Measurements from ENCODE around the gene TIMP2. TPM values are rescaled to one million over a fixed set of nuclear protein-coding genes. Genes with fewer than 3 reads are reported as not detected.
"Not testable (repeated sequence)": the region's sequence is repeated elsewhere in the genome, so short reads cannot be mapped to it uniquely, and the experiment has no call there.

Gene TIMP2
- total and polyA plus RNA-seq, 8 donors, result 22.2 to 128 (median 51.0) TPM

- no peak for ATAC-seq
- H3K9me3 ChIP-seq, result no peaks in the 10 kb centered on the region
- H3K4me3 ChIP-seq, result no peak overlapping the region
- 92 to 94% methylated on average over 15 of the region's 15 CpGs for WGBS, 2 donors
- H3K4me1 ChIP-seq, result peaks cover 32 to 38% (median 33%) of the 10 kb centered on the region in 3 donors
- no peak for TF ChIP-seq CTCF (IDR thresholded peaks at IDR 0.05)
- intact Hi-C loops (cut with DNase I), result loop anchor here in 2 of 3 donors (10.0 kb wide), 1 partner anchor 47 kb away; the partner anchor contains the start of gene TIMP2 (in 2 of the 2)
- H3K27me3 ChIP-seq, result no peaks in the 10 kb centered on the region
- DNase-seq, result no peak
- H3K36me3 ChIP-seq, result no peaks in the 10 kb centered on the region
- no peak for FAIRE-seq
- no peak overlapping the region for H3K27ac ChIP-seq
Observed at GRCh38 chr17:78878261-78878660, 46.9 kb downstream of the TIMP2 start.

- WGBS, 2 donors, result 32 to 37% methylated on average over 8 of the region's 8 CpGs
- Histone ChIP-seq H3K4me1 (peaks cover 32 to 39% (median 33%) of the 10 kb centered on the region in 3 donors), H3K27ac (peak overlapping the region; percentile 3 to 73 (median 71))
- H3K9me3 ChIP-seq, H3K36me3 ChIP-seq, H3K4me3 ChIP-seq, H3K27me3 ChIP-seq, FAIRE-seq: not testable (repeated sequence)
- peak; percentile 75 to 88 (median 78) for ATAC-seq
- peak in 5 of 6 donors; percentile 79 to 90 (median 87) for DNase-seq
- intact Hi-C loops (cut with DNase I), result loop anchor here in 2 of 3 donors (10.0 kb wide), 1 partner anchor 48 kb away; the partner anchor contains the start of gene TIMP2 (in 2 of the 2)
Observed at GRCh38 chr17:78876954-78877517, 48.2 kb downstream of the TIMP2 start.

GRCh38 chr17:78876094-78876597, 49.0 kb downstream of the TIMP2 start:
- peaks cover 32 to 39% (median 33%) of the 10 kb centered on the region in 3 donors for H3K4me1 ChIP-seq
- no peaks in the 10 kb centered on the region for H3K27me3 ChIP-seq
- H3K27ac ChIP-seq, result peak overlapping the region; percentile 3 to 73 (median 71)
- H3K4me3 ChIP-seq, result no peak overlapping the region
- FAIRE-seq, result no peak
- ATAC-seq, result no peak
- intact Hi-C loops (cut with DNase I), result loop anchor here in 2 of 3 donors (10.0 kb wide), 1 partner anchor 49 kb away; the partner anchor contains the start of gene TIMP2 (in 2 of the 2)
- no peaks in the 10 kb centered on the region for H3K9me3 ChIP-seq
- no peak for TF ChIP-seq CTCF (IDR thresholded peaks at IDR 0.05)
- WGBS, 2 donors, result 66 to 84% methylated on average over 7 of the region's 7 CpGs
- no peak for DNase-seq
- no peaks in the 10 kb centered on the region for H3K36me3 ChIP-seq

GRCh38 chr17:78875363-78876093, 49.7 kb downstream of the TIMP2 start:
- peak overlapping the region in 3 of 4 donors; percentile 69 to 73 (median 73) for H3K27ac ChIP-seq
- H3K36me3 ChIP-seq, result peaks cover 0 to 5% (median 0%) of the 10 kb centered on the region in 3 donors
- 51 to 60% methylated on average over 9 of the region's 9 CpGs for WGBS, 2 donors
- intact Hi-C loops (cut with DNase I), result loop anchor here in 2 of 3 donors (10.0 kb wide), 1 partner anchor 49 kb away; the partner anchor contains the start of gene TIMP2 (in 2 of the 2)
- TF ChIP-seq CTCF (IDR thresholded peaks at IDR 0.05), result no peak
- ATAC-seq (peak; percentile 50 to 63 (median 56)), DNase-seq (peak in 4 of 6 donors; percentile 54 to 62 (median 60)), FAIRE-seq (no peak)
- H3K9me3 ChIP-seq, result no peaks in the 10 kb centered on the region
- no peak overlapping the region for H3K4me3 ChIP-seq
- H3K4me1 ChIP-seq, result peaks cover 32 to 39% (median 33%) of the 10 kb centered on the region in 3 donors
- H3K27me3 ChIP-seq, result no peaks in the 10 kb centered on the region
